ENCODE results near the gene RBL1. TPM values are rescaled to one million over a fixed set of nuclear protein-coding genes. Genes with fewer than 3 reads are reported as not detected.
"Not testable (repeated sequence)": the region's sequence is repeated elsewhere in the genome, so short reads cannot be mapped to it uniquely, and the experiment has no call there.

RBL1 gene
- total RNA-seq, 2 donors from 2014 or later: 6.9 to 17.6 TPM

DNA sequence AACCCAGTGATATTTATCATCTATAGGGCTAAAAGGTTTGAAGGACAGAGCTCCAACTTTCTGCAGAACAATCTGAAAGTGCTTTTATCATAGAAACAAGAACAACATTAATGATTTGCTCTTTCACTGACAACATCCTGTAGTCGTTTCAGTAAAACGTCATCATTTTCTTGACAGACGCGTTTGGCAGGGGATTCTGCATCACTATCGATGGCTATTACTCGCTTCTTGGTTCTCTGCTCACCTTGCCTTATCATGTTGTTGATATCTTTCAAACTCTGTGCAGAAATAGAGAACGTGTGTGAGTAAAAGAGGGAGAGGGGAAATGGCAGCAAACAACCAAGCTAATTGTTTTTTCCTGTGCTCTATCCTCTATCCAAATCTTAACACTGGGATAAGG is 97.1 kb downstream of the RBL1 start:
- Histone ChIP-seq H3K4me1 (no peaks in the 10 kb centered on the region), H3K36me3 (no peaks in the 10 kb centered on the region), H3K4me3 (no peak overlapping the region), H3K27ac (no peak overlapping the region), H3K27me3 (no peaks in the 10 kb centered on the region), H3K9me3 (no peaks in the 10 kb centered on the region), H3K9ac (ENCODE audit: low read depth in 2 of 2, low read length in 2 of 2) (no peak overlapping the region)
- TF ChIP-seq, protein P1, sequence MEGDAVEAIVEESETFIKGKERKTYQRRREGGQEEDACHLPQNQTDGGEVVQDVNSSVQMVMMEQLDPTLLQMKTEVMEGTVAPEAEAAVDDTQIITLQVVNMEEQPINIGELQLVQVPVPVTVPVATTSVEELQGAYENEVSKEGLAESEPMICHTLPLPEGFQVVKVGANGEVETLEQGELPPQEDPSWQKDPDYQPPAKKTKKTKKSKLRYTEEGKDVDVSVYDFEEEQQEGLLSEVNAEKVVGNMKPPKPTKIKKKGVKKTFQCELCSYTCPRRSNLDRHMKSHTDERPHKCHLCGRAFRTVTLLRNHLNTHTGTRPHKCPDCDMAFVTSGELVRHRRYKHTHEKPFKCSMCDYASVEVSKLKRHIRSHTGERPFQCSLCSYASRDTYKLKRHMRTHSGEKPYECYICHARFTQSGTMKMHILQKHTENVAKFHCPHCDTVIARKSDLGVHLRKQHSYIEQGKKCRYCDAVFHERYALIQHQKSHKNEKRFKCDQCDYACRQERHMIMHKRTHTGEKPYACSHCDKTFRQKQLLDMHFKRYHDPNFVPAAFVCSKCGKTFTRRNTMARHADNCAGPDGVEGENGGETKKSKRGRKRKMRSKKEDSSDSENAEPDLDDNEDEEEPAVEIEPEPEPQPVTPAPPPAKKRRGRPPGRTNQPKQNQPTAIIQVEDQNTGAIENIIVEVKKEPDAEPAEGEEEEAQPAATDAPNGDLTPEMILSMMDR (IDR thresholded peaks at IDR 0.05): no peak
- DNase-seq: no peak
- intact Hi-C loops (cut with DNase I): no loop called here

DNA sequence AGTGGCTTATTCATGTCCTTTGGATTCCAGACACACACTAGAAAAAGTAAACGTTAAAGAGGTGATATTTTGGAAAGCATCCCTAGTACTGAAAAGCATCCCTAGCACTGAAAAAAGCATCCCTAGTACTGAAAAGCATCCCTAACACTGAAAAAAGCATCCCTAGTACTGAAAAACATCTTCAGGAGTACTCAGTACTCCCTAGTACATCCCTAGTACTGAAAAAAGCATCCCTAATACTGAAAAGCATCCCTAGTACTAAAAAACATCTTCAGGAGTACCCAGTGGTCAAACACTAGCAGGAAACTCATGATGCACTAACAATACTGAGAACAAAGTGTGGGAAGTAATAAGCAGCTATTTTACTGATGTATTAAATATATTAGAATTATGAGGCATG is 98.7 kb downstream of the RBL1 start:
- TF ChIP-seq, protein P1 (IDR thresholded peaks at IDR 0.05): no peak
- intact Hi-C loops (cut with DNase I): no loop called here

DNA sequence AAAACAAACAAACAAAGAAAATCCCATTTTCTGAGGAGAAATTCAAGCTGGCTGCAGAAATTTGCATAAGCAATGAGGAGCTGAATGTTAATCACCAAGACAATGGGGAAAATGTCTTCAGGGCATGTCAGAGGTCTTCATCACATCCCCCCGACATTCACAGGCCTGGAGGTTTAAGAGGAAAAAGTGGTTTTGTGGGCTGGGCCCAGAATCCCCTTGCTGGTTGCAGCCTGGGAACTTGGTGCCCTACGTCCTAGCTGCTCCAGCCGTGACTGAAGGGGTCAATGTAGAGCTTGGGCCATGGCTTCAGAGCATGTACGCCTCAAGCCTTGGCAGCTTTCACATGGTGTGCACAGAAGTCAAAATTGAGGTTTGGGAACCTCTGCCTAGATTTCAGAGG is 101.6 kb downstream of the RBL1 start:
- intact Hi-C loops (cut with DNase I); H3K27ac ChIP-seq; H3K36me3 ChIP-seq; H3K4me1 ChIP-seq; H3K4me3 ChIP-seq; H3K9ac ChIP-seq (ENCODE audit: low read depth in 2 of 2, low read length in 2 of 2); H3K9me3 ChIP-seq; DNase-seq; H3K27me3 ChIP-seq: not testable (repeated sequence)

More for the DNA sequence above, 98.7 kb downstream of the RBL1 start:
- Histone ChIP-seq H3K4me3 (no peak overlapping the region), H3K36me3 (no peaks in the 10 kb centered on the region), H3K27me3 (no peaks in the 10 kb centered on the region), H3K9ac (ENCODE audit: low read depth in 2 of 2, low read length in 2 of 2) (no peak overlapping the region), H3K4me1 (no peaks in the 10 kb centered on the region), H3K27ac (no peak overlapping the region), H3K9me3 (no peaks in the 10 kb centered on the region)
- DNase-seq: no peak

DNA sequence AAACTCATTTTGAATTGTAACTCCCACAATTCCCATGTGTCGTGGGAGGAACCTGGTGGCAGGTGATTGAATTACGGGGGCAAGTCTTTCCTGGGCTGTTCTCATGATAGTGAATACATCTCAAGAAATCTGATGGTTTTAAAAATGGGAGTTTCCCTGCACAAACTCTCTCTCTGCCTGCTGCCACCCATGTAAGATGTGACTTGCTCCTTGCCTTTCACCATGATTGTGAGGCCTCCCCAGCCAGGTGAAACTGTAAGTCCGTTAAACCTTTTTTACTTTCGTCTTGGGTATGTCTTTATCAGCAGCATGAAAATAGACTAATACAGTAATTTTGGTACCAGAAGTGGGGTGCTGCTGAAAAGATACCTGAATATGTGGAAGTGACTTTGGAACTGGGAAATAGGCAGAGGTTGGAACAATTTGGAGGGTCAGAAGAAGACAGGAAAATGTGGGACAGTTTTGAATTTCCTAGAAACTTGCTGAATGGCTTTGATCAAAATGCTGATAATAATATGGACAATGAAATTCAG is 102.9 kb downstream of the RBL1 start:
- intact Hi-C loops (cut with DNase I): no loop called here
- no peak overlapping the region for H3K4me3 ChIP-seq
- no peak overlapping the region for H3K9ac ChIP-seq (ENCODE audit: low read depth in 2 of 2, low read length in 2 of 2)
- TF ChIP-seq, protein P1 (IDR thresholded peaks at IDR 0.05): no peak
- no peak for DNase-seq
- no peak overlapping the region for H3K27ac ChIP-seq
- H3K9me3 ChIP-seq: no peaks in the 10 kb centered on the region
- H3K36me3 ChIP-seq: no peaks in the 10 kb centered on the region
- H3K27me3 ChIP-seq: no peaks in the 10 kb centered on the region
- no peaks in the 10 kb centered on the region for H3K4me1 ChIP-seq

DNA sequence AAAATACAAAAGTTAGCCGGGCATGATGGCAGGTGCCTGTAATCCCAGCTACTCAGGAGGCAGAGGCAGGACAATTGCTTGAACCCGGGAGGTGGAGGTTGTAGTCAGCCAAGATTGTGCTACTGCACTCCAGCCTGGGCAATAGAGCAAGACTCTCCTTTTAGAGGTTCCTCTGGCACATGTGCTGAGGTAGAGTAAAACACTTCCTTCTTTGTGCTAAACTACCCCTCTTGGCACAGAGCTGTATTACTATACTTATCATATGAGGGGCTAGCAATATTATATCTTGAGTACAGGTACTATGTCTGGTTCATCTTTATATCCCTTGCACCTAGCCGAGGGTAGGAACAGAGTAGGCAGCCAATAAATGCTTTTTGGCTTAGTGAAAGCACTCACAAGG is 104.1 kb downstream of the RBL1 start:
- Histone ChIP-seq H3K27me3 (no peaks in the 10 kb centered on the region), H3K9ac (ENCODE audit: low read depth in 2 of 2, low read length in 2 of 2) (no peak overlapping the region), H3K4me1 (no peaks in the 10 kb centered on the region), H3K9me3 (no peaks in the 10 kb centered on the region), H3K36me3 (no peaks in the 10 kb centered on the region), H3K4me3 (no peak overlapping the region), H3K27ac (no peak overlapping the region)
- TF ChIP-seq, protein P1 (IDR thresholded peaks at IDR 0.05): no peak
- intact Hi-C loops (cut with DNase I): no loop called here
- no peak for DNase-seq

DNA sequence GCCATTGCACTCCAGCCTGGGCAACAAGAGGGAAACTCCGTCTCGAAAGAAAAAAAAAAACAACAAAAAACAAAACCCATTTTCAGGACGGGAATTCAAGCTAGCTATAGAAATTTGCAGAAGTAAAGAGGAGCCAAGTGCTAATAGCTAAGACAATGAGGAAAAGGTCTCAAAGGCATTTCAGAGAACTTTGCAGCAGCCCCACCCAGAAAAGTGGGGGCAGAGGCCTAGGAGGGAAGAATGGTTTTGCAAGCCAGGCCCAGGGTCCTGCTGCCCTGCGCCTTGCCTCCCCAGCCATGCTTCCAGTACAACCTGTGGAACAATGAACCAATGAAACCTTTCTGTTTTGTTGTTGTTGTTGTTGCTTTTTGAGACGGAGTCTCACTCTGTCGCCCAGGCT is 106.0 kb downstream of the RBL1 start:
- no peak for DNase-seq
- intact Hi-C loops (cut with DNase I): no loop called here
- Histone ChIP-seq H3K4me3 (no peak overlapping the region), H3K36me3 (no peaks in the 10 kb centered on the region), H3K9ac (ENCODE audit: low read depth in 2 of 2, low read length in 2 of 2) (no peak overlapping the region), H3K4me1 (no peaks in the 10 kb centered on the region), H3K9me3 (no peaks in the 10 kb centered on the region), H3K27me3 (no peaks in the 10 kb centered on the region), H3K27ac (no peak overlapping the region)
- TF ChIP-seq, protein P1 (IDR thresholded peaks at IDR 0.05): no peak
